GM10266 (cell line): ENCODE results near the gene SRRD.
A peak's percentile ranks its signal among the peaks of the same experiment; 100 is the strongest.

Experiments
- DNase-seq: peaks from one replicate; pipeline ENCODE4 v3.0.0; 2012; ENCODE audit errors: extremely low spot score
- TF ChIP-seq, protein P1 (sequence below): IDR thresholded peaks from 2 replicates; pipeline ENCODE4 v1.5.1; 2012; ENCODE audit warnings: mild to moderate bottlenecking, low read depth; ENCODE audit not compliant: control insufficient read depth, insufficient read depth; ENCODE audit errors: missing control alignments

Gene SRRD

DNA sequence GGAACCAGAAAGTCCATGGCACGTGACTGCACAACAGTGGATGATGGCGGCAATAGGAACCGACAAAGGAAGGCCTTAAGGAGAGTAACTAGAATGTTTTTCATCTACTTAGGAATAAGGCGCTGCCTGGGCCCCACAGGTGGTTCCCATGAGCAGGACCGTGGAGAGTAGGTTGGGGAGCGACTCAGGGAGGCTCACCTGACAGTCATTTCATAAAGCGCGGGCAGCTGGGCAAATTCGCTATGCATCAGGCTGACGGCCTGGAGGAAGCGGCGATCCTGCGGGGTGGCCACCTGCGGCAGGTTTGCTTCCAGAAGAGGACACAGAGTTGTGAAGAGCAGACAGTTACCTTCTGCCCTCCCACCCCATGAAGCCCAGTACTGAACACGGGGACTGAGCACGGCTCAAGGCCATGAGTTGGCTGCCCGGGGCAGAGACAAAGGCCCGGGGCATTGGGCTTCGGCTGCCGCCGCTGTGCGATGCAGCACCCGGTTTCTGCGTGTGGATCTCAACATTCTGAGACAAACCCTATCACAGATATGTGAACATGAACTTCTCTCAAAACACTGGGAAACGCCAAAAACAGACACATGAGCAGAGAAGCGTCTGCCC lies 25.9 kb upstream of the SRRD start:
- DNase-seq, result no peak
- TF ChIP-seq, protein P1, sequence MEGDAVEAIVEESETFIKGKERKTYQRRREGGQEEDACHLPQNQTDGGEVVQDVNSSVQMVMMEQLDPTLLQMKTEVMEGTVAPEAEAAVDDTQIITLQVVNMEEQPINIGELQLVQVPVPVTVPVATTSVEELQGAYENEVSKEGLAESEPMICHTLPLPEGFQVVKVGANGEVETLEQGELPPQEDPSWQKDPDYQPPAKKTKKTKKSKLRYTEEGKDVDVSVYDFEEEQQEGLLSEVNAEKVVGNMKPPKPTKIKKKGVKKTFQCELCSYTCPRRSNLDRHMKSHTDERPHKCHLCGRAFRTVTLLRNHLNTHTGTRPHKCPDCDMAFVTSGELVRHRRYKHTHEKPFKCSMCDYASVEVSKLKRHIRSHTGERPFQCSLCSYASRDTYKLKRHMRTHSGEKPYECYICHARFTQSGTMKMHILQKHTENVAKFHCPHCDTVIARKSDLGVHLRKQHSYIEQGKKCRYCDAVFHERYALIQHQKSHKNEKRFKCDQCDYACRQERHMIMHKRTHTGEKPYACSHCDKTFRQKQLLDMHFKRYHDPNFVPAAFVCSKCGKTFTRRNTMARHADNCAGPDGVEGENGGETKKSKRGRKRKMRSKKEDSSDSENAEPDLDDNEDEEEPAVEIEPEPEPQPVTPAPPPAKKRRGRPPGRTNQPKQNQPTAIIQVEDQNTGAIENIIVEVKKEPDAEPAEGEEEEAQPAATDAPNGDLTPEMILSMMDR, result no peak

- TF ChIP-seq, protein P1, result no peak
- no peak for DNase-seq
Observed at GRCh38 chr22:26460202-26460601, 23.5 kb upstream of the SRRD start.

DNA sequence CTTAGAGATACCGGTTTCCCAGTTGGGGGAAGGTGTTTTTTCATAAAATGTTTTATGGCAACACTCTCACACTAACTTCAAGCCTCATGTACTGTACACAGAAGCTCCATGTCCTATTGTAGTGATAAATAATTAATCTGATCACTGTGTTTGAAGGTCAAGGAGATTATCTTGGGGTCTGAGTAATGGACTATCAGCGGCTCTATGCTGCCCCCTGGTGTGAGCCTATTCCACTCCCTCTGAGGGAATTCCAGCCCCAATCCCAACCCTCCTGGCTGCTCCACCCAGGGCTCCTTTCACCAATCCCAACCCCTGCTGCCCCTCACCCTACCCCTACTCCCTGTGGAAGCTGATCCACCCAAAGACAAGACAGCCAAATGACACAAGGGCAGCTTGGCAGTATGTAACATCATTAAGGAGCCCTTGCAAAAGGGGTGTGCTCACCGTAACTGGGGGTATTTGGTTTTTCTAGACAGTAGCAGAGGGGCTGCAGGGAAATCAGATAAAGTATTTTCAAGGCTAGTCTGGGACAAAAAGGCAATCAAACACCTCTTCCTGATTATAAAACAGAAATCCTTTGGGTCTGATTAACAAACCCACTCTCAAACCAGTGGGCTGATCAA lies 22.4 kb upstream of the SRRD start:
- TF ChIP-seq, protein P1, result peak; percentile 64
- DNase-seq, result peak; percentile 51

DNA sequence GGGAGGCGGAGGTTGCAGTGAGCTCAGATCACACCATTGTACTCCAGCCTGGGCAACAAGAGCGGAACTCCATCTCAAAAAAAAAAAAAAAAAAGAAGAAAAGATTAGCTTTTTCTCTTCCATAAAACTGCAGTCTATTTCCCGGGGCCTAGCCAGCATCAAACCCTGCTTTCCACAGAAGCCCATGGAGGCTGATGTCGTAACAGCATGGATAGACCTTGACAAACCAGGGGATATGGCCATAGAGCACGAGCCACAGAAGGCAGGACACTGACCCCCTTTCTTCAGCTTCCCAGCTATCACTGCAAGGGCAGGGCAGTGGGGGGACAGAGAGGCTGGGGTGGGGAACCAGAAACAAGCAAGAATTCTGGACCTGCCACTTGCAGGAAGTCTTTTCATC lies 21.6 kb upstream of the SRRD start:
- TF ChIP-seq, protein P1, result no peak
- DNase-seq, result no peak

- TF ChIP-seq, protein P1, result no peak
- DNase-seq, result no peak
Observed at GRCh38 chr22:26462641-26463040, 21.0 kb upstream of the SRRD start.

DNA sequence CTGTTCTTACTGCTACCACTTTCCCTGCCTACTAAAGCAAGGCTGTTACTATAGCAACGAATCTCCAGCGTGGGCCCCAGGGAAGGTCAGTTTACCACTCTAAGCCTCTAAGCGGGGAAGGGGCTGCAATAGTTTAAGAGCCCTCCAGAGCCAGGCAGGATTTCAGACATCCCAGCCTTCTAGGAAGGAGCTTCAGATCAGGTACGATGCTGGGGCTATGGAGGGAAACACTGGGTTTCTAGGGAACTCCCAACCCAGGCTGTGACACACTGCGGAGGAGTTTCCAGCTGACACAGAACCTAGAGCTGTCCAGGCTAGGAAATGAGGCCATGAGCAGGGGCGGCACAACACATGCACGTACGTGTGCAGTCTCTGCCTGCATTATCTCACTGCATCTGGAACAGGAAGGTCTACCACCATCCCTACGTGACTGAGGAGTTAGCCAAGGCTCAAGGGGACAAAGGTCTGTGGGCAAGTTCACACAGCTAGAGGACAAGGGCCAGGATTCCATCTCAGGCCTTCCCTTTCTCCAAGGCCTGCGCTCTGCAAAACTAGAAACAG lies 20.5 kb upstream of the SRRD start:
- TF ChIP-seq, protein P1, result no peak
- no peak for DNase-seq

DNA sequence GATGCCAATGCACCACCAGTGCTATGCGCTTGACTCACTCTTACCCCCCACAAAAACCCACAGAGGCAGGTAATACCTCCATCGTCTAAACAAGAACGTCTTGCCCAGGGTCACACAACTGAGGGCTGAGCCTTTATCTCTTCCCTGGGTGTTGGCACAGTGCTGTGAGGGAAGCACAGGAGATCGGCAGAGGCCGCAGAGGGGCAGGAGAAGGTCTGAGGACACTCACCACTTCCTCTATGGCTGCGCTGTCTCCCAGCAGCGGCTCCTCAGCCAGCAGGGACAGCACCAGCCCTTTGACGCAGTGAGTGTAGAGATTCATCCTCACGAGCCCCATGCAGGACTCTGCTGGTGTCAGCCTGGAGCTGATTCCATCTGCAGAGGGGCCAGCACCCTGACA lies 20.0 kb upstream of the SRRD start:
- DNase-seq, result no peak
- TF ChIP-seq, protein P1, result no peak
